ENCODE results near the gene IL13RA2.

Gene IL13RA2

GRCh38 chrX:114985967-114986592 lies 31.3 kb downstream of the IL13RA2 start:
- DNase-seq = no peak

GRCh38 chrX:114976292-114976691 lies 41.1 kb downstream of the IL13RA2 start:
- peak; percentile 41 for DNase-seq

DNA sequence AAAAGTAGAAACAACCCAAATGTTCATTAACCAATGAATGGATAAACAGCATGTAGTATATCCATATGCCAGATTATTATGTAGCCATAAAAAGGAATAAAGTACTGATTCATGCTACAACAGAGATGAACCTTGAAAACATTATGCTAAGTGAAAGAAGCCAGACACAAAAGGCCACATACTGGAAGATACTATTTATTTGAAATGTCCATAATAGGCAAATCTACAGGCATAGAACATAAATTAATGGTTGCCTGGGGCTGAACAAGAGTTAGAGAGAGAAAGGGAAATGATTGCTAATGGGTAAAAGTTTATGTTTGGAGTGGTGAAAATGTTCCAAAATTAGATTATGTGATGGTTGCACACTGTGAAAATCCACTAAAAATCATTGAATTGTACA lies 44.4 kb downstream of the IL13RA2 start:
- no peak for DNase-seq

- DNase-seq = no peak
These were observed 46.6 kb downstream of the IL13RA2 start for GRCh38 chrX:114970806-114971205.

- DNase-seq = peak; percentile 1
These were observed 53.0 kb downstream of the IL13RA2 start for GRCh38 chrX:114964374-114964773.

DNA sequence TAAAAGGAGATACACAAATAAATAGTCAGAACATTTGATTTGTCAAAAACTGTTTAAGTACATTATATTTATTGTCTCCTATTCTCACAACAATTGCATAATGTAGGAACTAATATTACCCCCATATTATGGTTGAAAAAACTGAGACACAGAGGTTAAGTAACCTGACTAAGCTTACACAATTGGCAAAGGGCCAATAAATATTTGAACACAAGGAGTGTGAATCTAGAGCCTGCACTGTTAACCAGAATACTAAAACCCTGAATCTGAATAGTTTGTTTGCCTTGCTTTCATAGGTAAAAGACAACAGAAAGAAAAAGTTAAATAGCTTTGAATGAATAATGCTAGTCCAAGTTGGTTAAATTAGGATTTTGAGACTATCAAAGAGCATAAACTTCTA lies 55.2 kb downstream of the IL13RA2 start:
- DNase-seq = no peak

DNA sequence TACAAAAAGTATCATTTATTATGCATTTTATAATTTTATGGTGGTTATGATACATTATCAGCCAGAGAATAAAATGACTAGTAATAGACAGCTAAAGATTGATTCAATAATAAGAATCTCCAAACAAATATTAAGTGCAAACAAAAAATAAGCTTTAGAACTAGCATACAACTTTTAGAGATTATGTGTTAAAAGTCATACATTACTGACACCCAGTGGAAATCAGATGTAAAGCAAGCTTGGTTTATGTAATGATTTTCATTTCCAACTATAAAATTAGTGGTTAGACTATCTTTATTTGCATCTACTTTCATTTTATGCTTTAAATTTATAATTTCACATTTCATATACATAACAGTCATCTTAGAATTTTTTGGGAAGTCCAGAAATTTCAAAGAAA lies 57.7 kb downstream of the IL13RA2 start:
- DNase-seq = no peak

Data from NCI-H226 (cell line).